ENCODE results near the gene CDX1.

CDX1 gene

GRCh38 chr5:150146862-150147601 lies 19.5 kb upstream of the CDX1 start:
- no peak for FAIRE-seq

DNA sequence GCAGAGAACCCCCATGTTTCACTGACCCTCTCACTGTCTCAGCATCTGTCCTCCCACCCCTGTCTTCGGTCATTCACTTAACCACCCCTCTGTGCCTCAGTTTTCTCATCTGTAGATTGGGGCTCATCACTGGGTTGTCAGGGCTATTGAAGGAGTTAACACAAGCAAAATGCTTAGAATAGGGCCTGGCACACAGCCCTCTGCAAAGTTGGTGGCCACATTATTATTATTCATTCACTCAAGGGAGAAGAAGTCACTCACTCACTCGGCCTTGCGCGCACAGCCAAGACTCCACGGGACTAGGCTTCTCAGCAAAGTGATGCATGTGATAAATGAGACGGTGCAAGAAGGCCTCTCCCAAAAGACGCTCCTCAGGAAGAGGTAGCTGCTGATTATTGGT lies 18.9 kb upstream of the CDX1 start:
- no peak for FAIRE-seq

DNA sequence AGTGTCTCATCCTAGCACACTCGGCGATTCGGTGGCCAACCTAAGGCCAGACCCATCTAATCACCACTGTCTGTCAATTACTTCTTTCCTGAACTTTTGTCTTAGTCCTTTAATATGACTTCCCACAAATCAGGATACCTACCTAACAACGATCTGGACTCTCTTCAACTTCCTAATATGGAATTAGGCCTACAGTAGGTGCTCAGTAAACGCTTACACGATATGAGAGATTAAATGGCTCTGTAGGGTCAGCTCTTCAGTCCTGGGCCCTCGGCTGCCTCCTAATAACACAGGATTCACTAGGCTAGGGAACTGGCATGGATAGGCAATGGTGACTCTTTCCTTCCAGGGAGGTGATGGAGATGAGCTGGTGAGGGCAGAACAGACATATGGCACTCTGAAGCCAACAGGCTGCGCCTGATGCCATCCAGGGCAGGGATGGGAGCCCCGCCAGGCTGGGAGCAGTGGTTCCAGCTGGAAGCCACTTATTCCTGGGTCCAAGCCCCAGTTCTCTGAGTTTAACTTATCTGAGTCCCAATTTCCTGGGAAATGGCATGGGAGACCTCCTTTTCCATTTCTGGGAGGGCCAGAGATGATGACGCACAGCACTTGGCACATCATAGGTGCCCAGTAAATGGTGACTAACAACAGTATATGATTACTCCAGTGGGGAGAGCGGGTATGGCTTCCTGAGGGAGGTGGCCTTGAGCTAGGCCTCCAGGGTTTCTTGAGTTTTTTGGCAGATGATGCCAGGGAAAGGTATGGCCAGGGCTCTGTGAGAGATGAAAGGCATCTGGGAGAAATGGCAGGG lies 18.3 kb upstream of the CDX1 start:
- no peak for FAIRE-seq

GRCh38 chr5:150149618-150150017 lies 17.0 kb upstream of the CDX1 start:
- FAIRE-seq, result no peak

DNA sequence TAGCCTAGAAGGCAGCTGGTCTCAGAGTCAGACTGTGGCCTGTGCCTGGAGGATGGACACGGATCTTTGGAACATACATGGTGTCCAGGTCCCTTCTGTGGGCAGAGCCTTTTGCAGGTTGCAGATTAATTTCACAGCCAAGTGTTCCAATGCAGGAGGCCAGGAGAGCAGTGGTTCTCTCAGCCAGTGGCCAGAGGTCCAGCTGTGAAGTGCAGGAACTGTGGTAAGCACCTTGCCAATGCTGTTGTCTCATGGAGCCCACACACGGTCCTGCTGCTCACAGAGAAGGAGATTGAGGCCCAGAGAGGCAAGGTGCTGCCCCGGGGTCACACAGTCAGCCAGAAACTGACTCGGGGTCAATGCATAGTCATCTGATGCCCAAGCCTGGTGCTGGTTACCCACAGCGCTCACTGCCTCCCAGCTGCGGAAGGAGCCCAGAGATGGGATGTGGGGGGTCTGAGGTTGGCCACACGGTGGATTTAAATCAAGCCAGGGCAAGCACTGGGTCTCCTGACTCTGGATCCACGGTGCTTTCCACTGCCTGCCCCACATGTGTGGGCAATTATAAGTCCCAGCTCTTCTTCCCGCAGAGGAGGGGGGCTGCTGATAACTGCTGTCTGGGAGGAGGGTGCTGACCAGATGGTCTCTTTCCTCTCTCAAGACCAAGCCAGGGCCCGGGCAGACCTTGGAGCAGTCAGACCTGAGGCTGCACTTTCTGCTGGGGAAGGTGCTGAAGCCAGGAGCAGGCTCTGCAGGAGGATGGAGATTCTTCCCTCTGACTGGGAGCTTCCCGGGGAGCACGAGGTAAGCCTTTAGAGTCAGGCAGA lies 13.7 kb upstream of the CDX1 start:
- no peak for FAIRE-seq

- FAIRE-seq, result no peak
Measured at GRCh38 chr5:150153483-150153882, 13.1 kb upstream of the CDX1 start.

DNA sequence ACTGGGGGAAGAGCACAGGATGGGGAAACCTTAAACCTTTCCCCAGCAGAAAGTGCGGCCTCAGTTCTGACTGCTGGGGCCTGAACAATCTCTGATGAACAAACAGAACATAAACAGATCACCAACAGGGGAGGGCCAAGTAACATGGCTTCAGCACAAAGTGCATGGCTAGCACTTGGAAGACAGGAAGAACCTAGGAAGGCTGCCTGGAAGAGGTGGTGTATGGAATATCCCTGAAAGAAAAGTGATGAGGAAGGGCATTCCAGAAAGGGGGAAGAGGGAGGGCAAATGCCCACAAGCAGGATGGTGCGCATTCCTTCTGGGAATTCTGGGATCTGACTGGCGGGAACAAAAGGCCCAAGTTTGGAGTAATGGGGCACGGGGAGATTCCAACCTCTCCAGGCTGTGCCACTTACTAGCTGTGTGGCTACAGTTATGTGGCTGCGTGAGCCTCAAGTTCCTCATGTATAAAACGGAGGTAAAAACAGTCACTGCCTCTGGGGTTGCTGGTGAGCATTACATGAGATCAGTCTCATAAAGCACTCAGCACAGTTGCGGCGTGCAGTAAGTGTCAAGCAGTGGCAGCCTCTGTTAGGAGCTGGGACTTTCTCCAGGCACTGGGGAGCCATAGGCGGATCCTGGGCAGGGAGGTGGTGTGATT lies 12.5 kb upstream of the CDX1 start:
- no peak for FAIRE-seq

- no peak for FAIRE-seq
Measured at GRCh38 chr5:150154618-150155128, 11.9 kb upstream of the CDX1 start.

DNA sequence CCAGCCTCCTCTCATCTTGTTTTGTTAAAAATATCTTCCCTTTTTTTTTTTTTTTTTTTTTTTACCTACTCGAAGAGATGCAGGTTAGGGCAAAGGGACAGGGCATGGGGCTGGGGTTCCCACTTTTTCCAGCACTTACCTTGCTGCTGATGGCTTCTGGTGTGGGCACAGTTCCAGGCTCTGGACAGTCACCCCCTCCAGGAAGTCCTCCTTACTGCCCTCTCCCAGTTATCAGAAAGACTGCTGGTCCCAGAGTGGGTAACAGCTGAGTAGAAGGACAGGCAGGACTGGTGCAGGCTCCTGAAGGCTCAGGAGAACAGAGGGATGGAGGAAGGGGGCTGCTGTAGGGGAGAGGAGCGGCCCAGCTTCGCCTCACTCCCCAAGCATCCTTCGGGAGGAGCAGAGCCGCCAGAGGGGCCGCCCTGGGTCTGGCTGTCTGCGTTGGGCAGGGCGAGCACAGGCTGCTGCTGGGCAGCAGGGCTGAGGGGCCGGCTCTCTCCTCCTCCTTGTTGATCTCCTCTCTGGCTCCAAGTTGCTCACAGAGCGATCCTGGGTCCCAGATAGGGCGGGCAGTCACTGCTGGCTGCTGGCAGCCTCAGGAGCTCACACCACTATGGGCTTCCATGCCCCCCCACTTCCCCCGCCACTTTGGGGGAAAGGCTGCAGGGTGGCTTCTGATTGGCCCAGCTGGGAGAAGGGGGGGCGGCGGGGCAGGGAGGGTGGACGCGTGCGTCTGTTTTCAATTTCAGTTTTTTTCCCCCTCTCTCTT lies 11.1 kb upstream of the CDX1 start, which contains the start of gene PDGFRB:
Gene PDGFRB, minus strand, starts transcription at position 588 of the 769 bp plus-strand sequence. CDS start 18,798 bp downstream, outside the sequence.
- FAIRE-seq, result no peak

GRCh38 chr5:150156027-150156368 lies 10.6 kb upstream of the CDX1 start:
- FAIRE-seq, result no peak

DNA sequence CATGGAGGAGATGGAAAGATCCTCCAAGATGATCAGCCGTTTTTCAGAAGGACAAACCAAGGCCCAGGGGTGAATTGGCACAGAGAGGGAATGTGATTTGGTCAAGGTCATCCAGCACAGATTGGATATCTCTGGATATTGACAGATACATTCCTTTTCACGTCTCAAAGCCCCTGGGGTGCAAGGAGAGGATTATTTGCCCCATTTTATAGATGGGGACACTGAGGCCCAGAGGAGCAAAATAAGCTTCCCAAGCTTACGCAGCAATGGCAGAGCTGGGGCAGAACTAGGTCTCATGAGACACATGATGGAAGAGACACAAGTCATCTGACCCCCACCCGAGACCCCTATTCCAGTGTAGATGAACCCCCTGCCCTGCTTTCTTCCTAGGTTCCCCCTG lies 10.0 kb upstream of the CDX1 start:
- FAIRE-seq, result no peak

DNA sequence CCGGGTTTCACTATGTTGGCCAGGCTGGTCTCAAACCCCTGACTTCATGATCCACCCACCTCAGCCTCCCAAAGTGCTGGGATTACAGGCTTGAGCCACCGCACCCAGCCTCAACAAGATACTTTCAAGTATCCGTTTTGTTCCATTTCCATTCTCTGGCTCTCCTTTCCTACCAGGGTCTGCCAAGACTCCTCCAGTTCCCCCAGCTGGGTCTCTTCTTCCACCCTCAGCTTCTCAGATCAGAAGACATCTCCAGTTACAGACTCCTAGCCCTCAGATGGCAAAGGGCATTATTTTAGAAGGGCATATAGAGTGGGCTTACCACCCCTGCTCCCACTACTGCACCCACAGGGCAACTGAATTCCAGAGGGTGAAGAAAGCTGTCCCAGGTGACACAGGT lies 9.4 kb upstream of the CDX1 start:
- no peak for FAIRE-seq

DNA sequence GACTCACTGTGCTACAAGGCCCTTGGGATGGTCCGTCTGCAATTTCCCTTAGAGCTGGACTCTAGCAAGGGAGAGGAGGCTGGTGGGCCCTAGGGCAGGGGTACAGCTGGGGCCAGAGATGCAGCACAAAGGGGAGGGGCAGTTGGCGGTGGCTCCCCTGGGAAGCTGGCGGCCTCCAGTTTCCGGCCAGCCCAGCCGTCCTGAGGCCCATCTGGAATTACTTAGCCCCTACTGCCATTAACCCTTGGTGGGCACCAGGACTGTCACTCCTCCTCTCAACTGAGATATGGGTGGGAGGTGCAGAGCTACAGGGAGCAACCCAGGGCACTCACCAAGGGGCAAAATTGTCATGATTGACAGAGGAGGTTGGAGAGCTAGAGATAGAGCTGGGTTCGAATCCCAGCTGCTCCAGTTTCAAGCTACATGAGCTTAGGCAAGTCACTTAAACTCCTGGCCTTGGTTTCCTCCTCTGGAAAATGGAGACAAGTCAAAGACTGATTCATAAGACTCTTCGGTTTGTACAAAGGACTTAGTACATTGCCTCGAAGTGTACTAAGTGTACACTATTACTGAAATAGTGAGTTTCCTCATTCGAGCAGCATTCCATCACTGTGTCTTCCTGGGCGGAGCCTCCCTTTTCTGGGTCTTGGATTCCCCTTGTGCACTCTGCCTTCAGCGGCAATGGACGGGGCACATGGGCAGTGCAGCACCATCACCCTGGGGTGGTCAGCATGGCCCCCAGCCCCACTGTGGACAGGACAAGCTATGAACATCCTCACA lies 8.2 kb upstream of the CDX1 start:
- no peak for FAIRE-seq

DNA sequence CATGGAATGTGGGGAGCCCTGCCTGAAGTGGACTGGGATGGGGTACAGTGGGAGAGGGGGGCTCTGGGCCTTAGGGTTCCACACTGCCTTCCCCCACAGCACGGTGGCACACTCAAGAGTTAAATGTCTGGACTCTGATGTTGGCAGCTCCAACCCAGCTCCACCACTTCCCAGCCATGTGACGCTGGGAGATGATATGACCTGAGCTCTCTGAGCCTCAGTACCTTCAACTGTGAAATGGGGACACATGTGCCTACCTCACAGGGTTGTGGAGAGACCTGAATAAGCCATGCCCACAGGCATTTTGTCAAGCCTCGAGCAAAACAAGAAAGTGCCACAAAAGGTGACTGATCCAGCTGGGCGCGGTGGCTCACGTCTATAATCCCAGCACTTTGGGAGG lies 7.5 kb upstream of the CDX1 start:
- FAIRE-seq, result no peak

GRCh38 chr5:150159741-150160179 lies 6.8 kb upstream of the CDX1 start:
- FAIRE-seq, result no peak

- no peak for FAIRE-seq
Measured at GRCh38 chr5:150160448-150161081, 6.0 kb upstream of the CDX1 start.

DNA sequence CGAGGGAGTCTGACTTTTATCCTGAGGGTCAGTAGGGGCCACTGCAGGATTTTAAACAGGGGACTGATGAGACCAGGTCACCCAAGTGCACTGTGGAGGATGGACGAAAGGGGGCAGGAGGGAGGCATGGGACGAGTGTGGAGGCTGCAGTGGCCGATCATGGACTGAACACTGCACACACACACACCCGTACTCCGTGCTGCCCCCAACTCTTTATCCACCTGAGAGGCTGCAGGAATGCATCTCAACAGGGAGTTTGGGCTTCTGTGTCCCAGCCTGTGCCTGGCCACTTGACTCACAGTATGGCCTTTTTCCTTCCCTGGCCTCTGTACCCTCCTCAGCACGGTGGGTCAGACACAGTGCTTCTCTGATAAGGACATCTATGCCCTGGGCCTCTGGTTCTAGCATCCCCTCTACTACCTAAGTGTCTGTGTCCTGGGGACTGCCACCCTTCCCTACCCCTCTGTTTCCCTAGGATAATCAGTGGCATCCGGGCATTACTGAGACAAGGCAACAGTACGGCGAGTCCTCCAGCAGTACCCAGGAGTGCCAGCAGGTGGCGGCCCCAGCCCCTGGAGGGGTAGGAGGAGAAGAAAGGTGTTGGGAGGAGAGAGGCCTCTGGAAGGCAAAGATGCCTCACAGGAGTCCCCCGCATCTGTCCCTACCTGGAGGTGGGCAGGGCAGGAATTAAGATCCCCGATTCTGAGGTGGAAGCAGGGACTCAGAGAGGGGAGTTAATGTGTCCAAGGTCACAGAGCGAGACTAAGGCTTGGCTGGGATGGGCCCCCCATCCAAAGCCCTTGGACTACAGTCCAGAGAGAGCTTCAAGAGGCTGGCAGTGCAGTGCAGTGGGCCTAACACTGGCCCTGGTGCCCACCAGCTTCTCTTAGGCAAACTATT lies 5.1 kb upstream of the CDX1 start:
- no peak for FAIRE-seq

GRCh38 chr5:150162142-150162513 lies 4.5 kb upstream of the CDX1 start:
- no peak for FAIRE-seq

DNA sequence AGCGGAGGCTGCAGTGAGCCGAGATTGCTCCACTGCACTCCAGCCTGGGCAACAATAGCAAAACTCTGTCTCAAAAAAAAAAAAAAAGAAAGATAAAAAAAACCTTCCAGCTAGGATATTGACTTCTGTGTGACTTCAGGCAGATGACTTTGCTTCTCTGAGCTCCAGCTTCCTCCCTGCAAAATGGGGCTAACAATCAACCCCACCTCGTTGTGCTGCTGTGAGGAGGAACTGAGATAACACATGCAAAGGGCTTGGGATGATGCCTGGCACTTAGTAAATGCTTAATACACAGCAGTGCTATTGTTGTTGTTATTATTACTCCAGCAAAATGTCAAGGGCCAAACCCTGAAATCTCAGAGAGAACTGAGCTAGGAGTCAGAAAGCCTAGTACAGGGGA lies 3.5 kb upstream of the CDX1 start:
- FAIRE-seq, result no peak
